Stimulated activated CD8-positive, alpha-beta memory T cell treated with anti-CD3 and anti-CD28 coated beads, Interleukin-4, amount 100 ng/mL, for 4 hours (primary cell): Measurements from ENCODE around the gene CENPM.
A peak's percentile ranks its signal among the peaks of the same experiment; 100 is the strongest.

Source experiments
- DNase-seq, 2 donors: peaks; one replicate each; pipeline ENCODE4 v3.0.0-alpha.2; 2020; ENCODE audit warnings: low read depth in 2 of 2, low spot score in 1 of 2

CENPM gene, protein sequence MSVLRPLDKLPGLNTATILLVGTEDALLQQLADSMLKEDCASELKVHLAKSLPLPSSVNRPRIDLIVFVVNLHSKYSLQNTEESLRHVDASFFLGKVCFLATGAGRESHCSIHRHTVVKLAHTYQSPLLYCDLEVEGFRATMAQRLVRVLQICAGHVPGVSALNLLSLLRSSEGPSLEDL

GRCh38 chr22:41946629-41947423 is at the start of gene CENPM:
CENPM (minus strand) TSS chr22:41947152; CDS start chr22:41947076, 76 bp downstream.
- peak; percentile 67 to 72 for DNase-seq

GRCh38 chr22:41995211-41995610 is 48.3 kb upstream of the CENPM start:
- DNase-seq = no peak

DNA sequence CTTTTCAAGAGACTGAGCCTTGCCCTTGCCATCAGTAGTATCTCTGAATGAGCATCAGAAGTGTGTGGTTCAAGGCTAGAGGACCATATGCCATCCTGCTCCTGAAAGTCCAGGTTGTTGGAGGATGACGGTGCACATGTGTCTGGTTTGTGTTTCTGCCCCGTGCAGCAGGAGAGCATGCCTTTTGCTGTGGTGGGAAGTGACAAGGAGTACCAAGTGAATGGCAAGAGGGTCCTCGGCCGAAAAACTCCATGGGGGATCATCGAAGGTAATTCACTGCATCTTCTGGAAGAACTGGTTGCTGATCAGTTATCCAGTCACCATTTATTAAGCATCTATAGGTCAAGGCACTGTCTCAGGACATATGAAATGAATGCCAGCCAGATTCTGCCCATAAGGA is 45.5 kb upstream of the CENPM start:
- DNase-seq = no peak

DNA sequence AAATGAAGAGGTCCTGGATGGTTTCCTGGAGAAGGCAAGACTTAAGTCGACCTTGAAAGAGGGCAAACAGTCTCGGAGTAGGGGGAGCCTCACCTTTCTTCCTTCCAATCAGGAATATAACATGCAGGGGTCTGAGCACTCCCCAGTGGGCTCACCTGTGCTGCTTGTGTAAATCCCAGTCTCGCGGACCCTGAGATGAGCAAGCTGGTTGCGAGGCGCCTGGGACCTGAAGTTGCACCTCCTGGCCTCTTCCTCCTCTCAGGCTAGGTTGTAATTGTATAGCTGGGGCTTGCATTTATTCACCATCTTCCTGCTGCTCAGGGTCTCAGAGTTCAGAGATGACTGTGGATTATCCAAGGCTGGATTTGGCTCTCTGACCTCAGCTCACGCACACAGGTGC is 44.2 kb upstream of the CENPM start:
- DNase-seq = no peak

- DNase-seq = no peak
Measured at GRCh38 chr22:41989246-41989645, 42.3 kb upstream of the CENPM start.

DNA sequence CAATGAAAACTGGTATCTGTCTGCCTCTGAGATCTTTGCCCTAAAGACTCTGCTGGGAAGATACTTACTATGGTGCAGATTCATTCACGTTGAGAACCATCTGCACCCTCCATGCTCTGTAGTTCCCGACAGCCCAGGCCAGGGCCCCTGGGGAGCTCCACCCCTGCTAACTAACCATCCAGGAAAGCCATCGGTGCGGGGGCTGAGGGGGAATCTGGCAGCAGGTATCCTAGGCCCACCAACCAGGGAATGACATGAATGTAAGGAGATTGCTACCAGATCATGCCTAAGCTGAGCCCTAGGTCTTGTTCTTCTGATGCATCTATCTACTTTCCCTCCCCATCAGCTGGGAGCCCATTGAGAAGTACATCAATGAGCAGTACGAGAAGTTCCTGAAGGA is 40.3 kb upstream of the CENPM start:
- no peak for DNase-seq

DNA sequence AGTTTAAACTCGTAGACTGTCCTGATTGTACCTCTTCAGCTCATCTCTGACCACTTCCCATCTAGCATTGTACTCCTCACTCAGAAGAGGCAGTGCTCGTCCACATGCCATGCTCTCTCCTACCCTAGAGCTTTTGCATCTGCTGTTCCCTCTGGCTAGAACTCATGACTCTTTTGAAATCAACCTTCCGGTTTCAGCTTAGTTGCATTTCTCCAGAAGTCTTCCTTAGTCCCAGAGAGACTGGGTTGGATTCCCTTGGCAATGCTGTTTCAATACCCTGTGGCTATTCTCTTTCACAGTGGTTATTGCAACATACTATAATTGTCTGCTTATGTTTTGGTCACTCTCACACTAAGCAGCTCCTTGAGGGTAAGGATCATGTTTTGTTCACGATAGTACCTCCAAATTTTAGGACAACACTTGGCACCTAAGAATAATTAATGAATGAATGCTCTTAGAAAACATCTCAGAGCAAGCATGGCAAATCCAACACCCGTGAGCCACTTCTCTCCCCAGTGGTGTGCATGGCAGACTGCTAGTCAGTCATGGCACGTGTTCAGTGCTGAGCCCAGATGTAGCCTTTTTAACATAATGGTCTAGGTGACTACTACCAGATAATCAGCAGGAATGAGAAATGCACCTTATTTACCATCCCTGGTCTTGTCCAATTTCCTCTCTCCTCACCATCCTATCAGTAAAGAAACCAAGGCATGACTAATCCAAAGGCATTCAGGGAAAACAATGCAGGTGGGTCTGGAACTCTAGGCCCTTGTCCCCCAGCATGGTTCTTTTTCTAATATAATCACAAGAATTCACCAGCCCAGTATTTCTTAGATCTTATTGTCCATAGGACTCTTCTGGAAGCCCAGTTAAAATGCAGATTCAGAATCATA is 36.8 kb upstream of the CENPM start:
- no peak for DNase-seq

- DNase-seq = no peak
Measured at GRCh38 chr22:41982865-41983264, 35.9 kb upstream of the CENPM start.

- no peak for DNase-seq
Measured at GRCh38 chr22:41979423-41980250, 32.7 kb upstream of the CENPM start.

DNA sequence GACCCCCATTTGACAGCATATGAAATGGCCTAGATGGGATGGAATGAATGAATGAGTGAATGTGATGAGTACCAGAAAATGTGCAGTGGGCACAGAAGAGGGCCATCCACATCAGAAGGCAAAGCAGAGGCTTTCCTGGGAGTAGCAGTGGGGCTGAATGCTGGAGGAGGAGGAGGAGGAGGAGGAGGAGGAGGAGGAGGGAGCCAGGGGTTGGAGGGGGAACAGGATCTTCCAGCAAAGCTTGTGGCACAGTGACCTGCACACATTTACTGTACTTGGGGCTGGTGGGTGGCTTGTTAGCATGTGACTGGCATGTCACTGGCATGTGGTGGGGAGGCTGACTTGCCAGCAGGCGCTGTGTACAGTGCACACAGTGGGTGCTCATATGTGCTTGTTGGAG is 31.8 kb upstream of the CENPM start:
- DNase-seq = no peak

GRCh38 chr22:41976961-41977566 is 30.1 kb upstream of the CENPM start:
- no peak for DNase-seq

DNA sequence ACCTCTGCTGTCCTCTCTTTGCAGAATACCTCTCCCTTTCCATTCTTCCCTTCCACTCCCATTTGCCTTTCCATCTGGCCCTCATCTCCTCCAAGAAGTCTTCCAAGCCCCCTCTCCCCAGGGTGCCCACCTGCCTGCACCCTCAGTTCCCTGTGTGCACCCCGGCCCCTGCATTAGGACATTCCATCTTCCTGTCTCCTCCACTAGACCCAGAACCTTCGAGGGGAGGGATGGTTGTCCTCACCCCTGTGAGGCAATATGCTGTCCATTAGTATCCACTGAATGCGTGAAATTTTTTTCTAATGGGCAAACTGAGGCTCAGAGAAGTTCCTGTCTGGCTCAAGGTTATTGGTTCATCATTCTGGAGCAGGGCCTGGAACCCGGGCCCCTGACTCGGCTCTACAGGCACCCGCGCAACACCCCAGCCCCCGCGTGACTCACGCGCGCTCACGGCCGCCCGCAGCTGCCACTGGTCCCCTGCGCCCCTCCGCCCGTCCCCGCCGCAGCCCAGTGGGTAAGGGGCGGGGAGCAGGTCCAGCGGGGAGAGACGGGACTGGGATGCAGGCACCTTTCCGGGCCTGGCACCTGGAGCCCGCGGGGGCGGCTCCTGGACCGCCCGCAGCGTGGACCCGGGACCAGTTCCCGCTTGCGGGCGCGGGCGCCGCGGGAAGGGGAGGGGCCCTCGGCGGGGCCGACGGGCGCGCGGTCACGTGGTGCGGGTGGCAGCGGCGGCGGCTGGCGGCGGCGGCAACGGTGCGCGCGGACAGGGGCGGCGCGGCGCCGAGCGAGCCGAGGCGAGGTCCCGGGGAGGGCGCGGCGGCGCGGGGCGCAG is 29.3 kb upstream of the CENPM start:
- DNase-seq = peak in 1 of 2 donors; percentile 8

DNA sequence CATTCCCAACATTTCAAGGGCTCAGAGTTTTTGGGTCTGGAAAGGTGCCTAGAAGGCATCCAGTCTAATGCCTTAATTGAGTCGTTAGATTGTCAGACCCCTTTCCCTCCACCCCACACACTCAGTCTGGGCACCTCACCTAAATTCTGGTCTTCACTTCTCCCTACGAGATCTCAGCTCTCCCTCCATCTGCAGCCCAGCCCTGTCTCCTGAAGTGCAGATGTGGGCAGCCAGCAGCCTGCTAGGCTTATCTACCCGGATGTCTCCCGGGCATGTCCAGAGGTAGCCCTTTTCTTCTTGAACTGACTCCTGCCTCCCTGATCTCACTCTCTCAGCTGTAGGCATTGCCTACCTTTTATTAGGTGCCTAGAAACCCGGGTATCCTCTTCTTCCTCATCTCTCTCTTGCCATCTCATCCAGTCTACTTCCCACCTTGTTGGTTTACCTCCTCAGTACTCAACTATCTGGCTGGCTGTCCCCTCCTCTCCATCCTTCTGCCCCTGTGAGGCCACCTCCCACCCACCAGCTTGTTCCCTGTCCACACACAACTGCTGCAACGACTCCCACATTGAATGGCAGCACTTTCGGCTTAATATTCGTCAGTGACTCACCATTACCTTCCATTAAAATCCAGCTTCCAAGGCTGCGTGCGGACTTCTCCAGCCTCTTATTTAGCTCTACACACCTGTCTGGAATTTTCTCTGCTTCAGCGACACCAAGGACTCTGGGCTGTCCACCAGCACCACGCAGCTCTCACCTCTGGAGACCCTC is 28.5 kb upstream of the CENPM start:
- no peak for DNase-seq

GRCh38 chr22:41974691-41975290 is 27.8 kb upstream of the CENPM start:
- no peak for DNase-seq

- no peak for DNase-seq
Measured at GRCh38 chr22:41971431-41971830, 24.5 kb upstream of the CENPM start.

DNA sequence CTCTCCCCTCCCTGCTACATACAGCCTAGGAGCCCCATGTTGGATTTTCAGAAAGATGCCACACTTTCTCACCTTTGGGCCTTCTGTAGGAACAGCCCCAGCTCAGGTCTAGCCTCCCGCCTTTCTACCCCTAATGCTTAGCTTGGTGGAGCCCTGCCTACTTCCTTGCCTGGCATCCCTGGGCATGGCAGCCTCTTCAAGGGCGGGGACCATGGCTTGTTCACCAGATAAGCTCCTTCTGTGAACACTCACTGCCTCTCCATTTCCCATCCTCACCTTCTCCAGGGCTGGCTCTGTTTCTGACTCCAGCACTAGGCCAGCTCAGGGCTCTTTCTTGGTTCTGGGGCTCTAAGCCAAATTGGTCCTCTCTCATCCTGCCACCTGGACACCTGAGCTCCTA is 23.6 kb upstream of the CENPM start:
- no peak for DNase-seq

DNA sequence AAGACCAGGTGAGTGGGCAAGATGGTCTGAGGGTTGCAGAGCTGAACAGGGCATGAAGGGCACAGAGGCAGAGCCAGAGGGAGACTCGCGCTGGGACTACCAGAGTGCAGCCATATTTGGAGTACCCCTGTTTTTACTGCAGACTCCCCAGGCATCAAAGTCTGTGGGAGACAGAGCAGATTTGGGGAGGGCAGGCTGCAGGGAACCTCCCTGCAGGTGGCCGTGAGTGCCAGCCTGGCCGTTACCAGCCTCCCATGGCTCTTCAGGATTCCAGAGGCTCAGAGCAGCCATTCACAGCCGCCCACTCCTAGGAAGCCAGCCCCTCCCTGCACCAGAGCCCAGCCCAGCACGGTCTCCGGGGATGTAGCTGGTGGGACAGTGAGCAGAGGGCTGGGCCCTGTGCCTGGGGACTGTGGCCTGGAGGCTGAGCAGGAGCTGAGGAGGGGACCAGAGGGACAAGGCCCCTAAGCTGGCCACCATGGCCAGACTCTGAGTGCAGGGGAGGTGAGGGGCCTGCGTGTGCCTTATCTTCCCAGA is 22.2 kb upstream of the CENPM start, which contains the start of gene SEPTIN3:
TSS of gene SEPTIN3 (plus strand) at position 334 of the 537 bp plus-strand sequence. CDS start 2,050 bp downstream, outside the sequence.
- DNase-seq = no peak

DNA sequence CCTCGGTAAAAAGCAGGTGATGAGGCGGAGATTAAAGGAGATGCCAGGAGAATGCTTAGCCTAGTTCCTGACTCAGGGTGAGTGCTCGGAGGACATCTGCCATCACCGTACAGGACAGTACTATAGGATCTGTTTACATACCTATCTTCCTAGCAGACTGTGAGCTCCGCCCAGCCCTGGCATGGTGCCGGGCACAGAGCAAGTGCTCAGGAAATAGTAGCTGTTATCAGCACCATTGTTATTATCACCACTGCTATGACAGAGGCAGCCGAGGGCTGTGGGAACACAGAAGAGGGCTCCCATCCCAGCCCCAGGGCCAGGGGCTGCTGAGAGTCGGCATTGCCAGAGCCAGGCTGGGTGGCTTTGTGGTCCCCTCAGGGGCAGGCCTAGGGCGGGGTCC is 21.6 kb upstream of the CENPM start:
- no peak for DNase-seq
